Effector CD4-positive, alpha-beta T cell (primary cell): ENCODE results near the gene TBC1D23.

ENCODE experiments used
- DNase-seq: peaks from one replicate; pipeline ENCODE4 v3.0.0-alpha.2; 2020

TBC1D23 gene

GRCh38 chr3:100354850-100355249 lies 94.1 kb downstream of the TBC1D23 start:
- no peak for DNase-seq

- DNase-seq = no peak
Observed at GRCh38 chr3:100358413-100358812, 97.6 kb downstream of the TBC1D23 start.

- no peak for DNase-seq
Observed at GRCh38 chr3:100359035-100359434, 98.2 kb downstream of the TBC1D23 start.

GRCh38 chr3:100360757-100361496 lies 100.1 kb downstream of the TBC1D23 start:
- no peak for DNase-seq

DNA sequence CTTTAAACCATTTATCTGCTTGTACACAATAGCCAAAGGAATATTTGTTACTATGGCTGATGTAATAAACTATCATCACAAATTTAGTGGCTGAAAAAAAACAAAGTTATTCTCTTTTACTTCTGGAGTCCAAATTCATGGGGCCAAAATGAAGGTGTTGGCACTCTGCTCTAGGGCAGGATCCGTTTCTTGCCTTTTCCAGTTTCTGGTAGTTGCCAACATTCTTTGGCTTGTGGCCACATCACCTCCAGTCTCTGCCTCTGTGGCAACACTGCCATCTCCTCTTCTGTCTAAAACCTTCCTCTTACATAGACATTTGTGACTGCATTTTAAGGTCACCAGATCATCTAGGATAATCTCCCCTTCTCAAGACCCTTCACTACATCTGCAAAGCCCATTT lies 101.1 kb downstream of the TBC1D23 start:
- no peak for DNase-seq

GRCh38 chr3:100364421-100364820 lies 103.6 kb downstream of the TBC1D23 start:
- no peak for DNase-seq

DNA sequence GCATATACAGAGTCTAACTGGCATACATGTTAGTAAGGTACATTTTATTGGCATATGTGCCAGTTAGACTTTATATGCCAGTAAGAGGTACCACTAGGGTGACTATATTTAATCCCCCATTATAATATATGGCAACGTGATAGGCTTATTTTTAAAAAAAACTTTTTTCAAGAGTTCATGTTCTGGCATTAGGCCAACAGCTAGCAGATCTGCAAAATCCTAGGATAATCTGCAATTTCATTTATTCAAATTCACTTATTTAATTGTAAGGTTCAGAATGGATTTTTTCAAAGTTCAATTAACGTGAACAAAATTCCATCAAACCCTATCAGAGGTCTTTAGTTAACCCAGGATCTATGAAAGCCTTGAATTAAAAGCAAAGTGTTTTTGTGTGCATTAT lies 105.6 kb downstream of the TBC1D23 start:
- no peak for DNase-seq

DNA sequence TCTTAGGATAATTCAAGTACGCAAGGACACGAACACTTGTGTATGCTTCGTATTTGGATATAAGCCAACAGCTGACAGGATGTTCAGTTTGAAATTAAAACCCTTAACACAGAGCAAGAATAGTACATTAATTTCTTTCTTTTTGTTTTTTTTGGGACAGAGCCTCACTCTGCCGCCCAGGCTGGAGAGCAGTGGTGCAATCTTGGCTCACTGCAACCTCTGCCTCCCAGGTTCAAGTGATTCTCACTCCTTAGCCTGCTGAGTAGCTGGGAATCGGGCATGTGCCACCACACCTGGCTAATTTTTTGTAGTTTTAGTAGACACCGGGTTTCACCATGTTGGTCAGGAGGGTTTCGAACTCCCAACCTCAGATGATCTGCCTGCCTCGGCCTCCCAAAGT lies 107.6 kb downstream of the TBC1D23 start:
- no peak for DNase-seq

- DNase-seq = no peak
Observed at GRCh38 chr3:100370756-100371155, 110.0 kb downstream of the TBC1D23 start.

DNA sequence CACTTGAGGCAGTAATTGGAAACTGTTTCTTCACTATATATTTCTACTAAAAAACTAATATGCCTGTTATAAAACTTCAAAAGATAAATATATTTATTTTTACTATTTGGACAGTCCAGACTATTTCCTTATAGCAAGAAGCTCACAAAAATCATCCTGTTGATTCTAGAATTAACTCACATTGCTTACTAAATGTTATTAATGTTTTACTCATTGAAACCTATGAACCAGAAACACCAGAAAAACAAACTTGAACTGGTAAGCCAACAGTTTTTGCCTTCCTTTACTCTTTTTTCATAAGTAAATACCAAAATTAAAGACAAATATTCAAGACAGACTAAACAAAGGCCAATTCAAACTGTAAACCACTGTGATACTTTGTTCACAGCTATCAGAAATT lies 113.7 kb downstream of the TBC1D23 start:
- DNase-seq = no peak
